NCI-H2081 treated with DMSO at 0.1 percent for 48 hours (cell line): Measurements from ENCODE around the gene TPGS2.
"Not testable (repeated sequence)": the region's sequence is repeated elsewhere in the genome, so short reads cannot be mapped to it uniquely, and the experiment has no call there.

Experiments
- DNase-seq: peaks from one replicate; lab custom pipeline; 2025; lab: John Stamatoyannopoulos, UW

TPGS2 gene

GRCh38 chr18:36828630-36829361 lies at the start of gene TPGS2, which contains the start of gene KIAA1328:
Gene TPGS2, minus strand, starts transcription at chr18:36829002. Its CDS starts 235 bp downstream, at chr18:36828767.
Gene KIAA1328, plus strand, starts transcription at chr18:36829127. Its CDS starts 12 bp downstream, at chr18:36829139.
- peak; percentile 62 for DNase-seq

GRCh38 chr18:36873826-36874225 lies 45.0 kb upstream of the TPGS2 start:
- DNase-seq, result not testable (repeated sequence)

GRCh38 chr18:36872329-36872728 lies 43.5 kb upstream of the TPGS2 start:
- no peak for DNase-seq

GRCh38 chr18:36871801-36872200 lies 43.0 kb upstream of the TPGS2 start:
- no peak for DNase-seq

- DNase-seq, result no peak
Measured at GRCh38 chr18:36867056-36867455, 38.3 kb upstream of the TPGS2 start.

- no peak for DNase-seq
Measured at GRCh38 chr18:36862182-36862581, 33.4 kb upstream of the TPGS2 start.

- DNase-seq, result no peak
Measured at GRCh38 chr18:36856815-36857214, 28.0 kb upstream of the TPGS2 start.

GRCh38 chr18:36851202-36851590 lies 22.4 kb upstream of the TPGS2 start:
- no peak for DNase-seq

- DNase-seq, result no peak
Measured at GRCh38 chr18:36850527-36851201, 21.9 kb upstream of the TPGS2 start.

GRCh38 chr18:36849288-36850006 lies 20.6 kb upstream of the TPGS2 start:
- DNase-seq, result no peak

GRCh38 chr18:36848609-36849008 lies 19.8 kb upstream of the TPGS2 start:
- no peak for DNase-seq

- DNase-seq, result no peak
Measured at GRCh38 chr18:36843784-36844183, 15.0 kb upstream of the TPGS2 start.

GRCh38 chr18:36843199-36843598 lies 14.4 kb upstream of the TPGS2 start:
- DNase-seq, result no peak

GRCh38 chr18:36839835-36840234 lies 11.0 kb upstream of the TPGS2 start:
- DNase-seq, result no peak

- DNase-seq, result no peak
Measured at GRCh38 chr18:36835927-36836326, 7.1 kb upstream of the TPGS2 start.

GRCh38 chr18:36833120-36833519 lies 4.3 kb upstream of the TPGS2 start:
- no peak for DNase-seq

- DNase-seq, result no peak
Measured at GRCh38 chr18:36831139-36831538, 2.3 kb upstream of the TPGS2 start.

GRCh38 chr18:36830158-36830495 lies 1.3 kb upstream of the TPGS2 start:
- DNase-seq, result no peak

GRCh38 chr18:36829362-36830157 lies 758 bp upstream of the TPGS2 start:
- DNase-seq, result no peak

- DNase-seq, result no peak
Measured at GRCh38 chr18:36828157-36828629, 609 bp downstream of the TPGS2 start.

GRCh38 chr18:36826556-36826955 lies 2.2 kb downstream of the TPGS2 start:
- DNase-seq, result no peak

GRCh38 chr18:36825526-36825925 lies 3.3 kb downstream of the TPGS2 start:
- no peak for DNase-seq
